SK-N-SH (cell line): ENCODE measurements around the gene MLXIPL. TPM values are rescaled to one million over a fixed set of nuclear protein-coding genes. Genes with fewer than 3 reads are reported as not detected.

Experiments used
- CTCF ChIA-PET: fragments of 300-600, 350-600 bp; formaldehyde crosslinking; extraction: SDS; loops from one replicate; lab custom pipeline; 2021; lab: Yijun Ruan, JAX
- POLR2A ChIA-PET: fragments of 350-600 bp; sonication (Branson Sonifier 250); formaldehyde crosslinking; extraction: SDS; loops from one replicate; lab custom pipeline; 2020; ENCODE audit warnings: antibody characterized with exemption, inconsistent platforms; lab: Yijun Ruan, JAX
- DNase-seq: peaks from one replicate; pipeline ENCODE4 v3.0.0; 2012
- H2AFZ ChIP-seq: fragments of 200-600 bp; sonication (generic); 2 replicates; pipeline ENCODE4 v1.8.1; 2016; ENCODE audit warnings: antibody characterized with exemption, mild to moderate bottlenecking, low read depth
- H3F3A ChIP-seq: fragments of 200-600 bp; sonication (generic); replicated peaks from 2 replicates; pipeline ENCODE3; 2016; ENCODE audit warnings: antibody characterized with exemption, mild to moderate bottlenecking; ENCODE audit not compliant: insufficient read depth
- H3K27ac ChIP-seq, 2 experiments: fragments of 200-500 bp in 1 of 2; fragments of 200-600 bp in 1 of 2; sonication (Bioruptor generic) in 1 of 2; sonication (generic), shearing (Covaris generic) in 1 of 2; 2 replicates each; pipeline versions ENCODE4 v1.5.1 to v1.6.1; 2014 to 2016; ENCODE audit warnings: low read depth in 2 of 2, inconsistent platforms in 1 of 2, low read length in 1 of 2, mild to moderate bottlenecking in 1 of 2, mixed read lengths in 1 of 2
- H3K27me3 ChIP-seq: fragments of 200-600 bp; sonication (generic), shearing (Covaris generic); 2 replicates; pipeline ENCODE4 v1.6.1; 2016; ENCODE audit warnings: mixed run types; ENCODE audit not compliant: insufficient read depth
- H3K36me3 ChIP-seq, 2 experiments: fragments of 200-500 bp in 1 of 2; fragments of 200-600 bp in 1 of 2; sonication (Bioruptor generic) in 1 of 2; sonication (generic) in 1 of 2; replicated peaks in 1 of 2; 2 replicates each; pipeline versions ENCODE3 to v1.5.1; 2014 to 2016; ENCODE audit warnings: low read length in 1 of 2, mild to moderate bottlenecking in 1 of 2; ENCODE audit not compliant: insufficient read depth in 2 of 2, control insufficient read depth in 1 of 2
- H3K4me1 ChIP-seq, 2 experiments: fragments of 200-500 bp in 1 of 2; fragments of 200-600 bp in 1 of 2; sonication (Bioruptor generic) in 1 of 2; sonication (generic), shearing (Covaris generic) in 1 of 2; 2 replicates each; pipeline versions ENCODE4 v1.5.1 to v1.6.1; 2014 to 2016; ENCODE audit warnings: low read depth in 1 of 2, low read length in 1 of 2, mixed run types in 1 of 2; ENCODE audit not compliant: insufficient read depth in 2 of 2, control insufficient read depth in 1 of 2
- H3K4me2 ChIP-seq: fragments of 200-600 bp; sonication (generic), shearing (Covaris generic); 2 replicates; pipeline ENCODE4 v1.6.1; 2017; ENCODE audit warnings: mixed run types
- H3K4me3 ChIP-seq, 2 experiments: fragments of 200-500 bp in 1 of 2; fragments of 200-600 bp in 1 of 2; sonication (Bioruptor generic) in 1 of 2; sonication (generic), shearing (Covaris generic) in 1 of 2; 2 replicates each; pipeline versions ENCODE4 v1.5.1 to v1.8.1; 2014 to 2016; ENCODE audit warnings: low read depth in 2 of 2, inconsistent platforms in 1 of 2, low read length in 1 of 2, mild to moderate bottlenecking in 1 of 2, mixed read lengths in 1 of 2, moderate library complexity in 1 of 2
- H3K79me2 ChIP-seq: fragments of 200-600 bp; sonication (generic); 2 replicates; pipeline ENCODE4 v1.8.1; 2017; ENCODE audit warnings: mild to moderate bottlenecking; ENCODE audit not compliant: insufficient read depth
- H3K9ac ChIP-seq: fragments of 200-600 bp; sonication (generic); 2 replicates; pipeline ENCODE4 v1.6.1; 2017; ENCODE audit warnings: mixed run types
- H3K9me2 ChIP-seq: fragments of 200-600 bp; sonication (generic); 2 replicates; pipeline ENCODE4 v1.6.1; 2017; ENCODE audit warnings: mixed run types
- H3K9me3 ChIP-seq: fragments of 200-600 bp; sonication (generic); 2 replicates; pipeline ENCODE4 v1.6.1; 2017; ENCODE audit warnings: mixed run types, mild to moderate bottlenecking, moderate library complexity
- H4K20me1 ChIP-seq: fragments of 200-600 bp; sonication (generic); 2 replicates; pipeline ENCODE4 v1.6.1; 2017; ENCODE audit warnings: mild to moderate bottlenecking, mixed run types; ENCODE audit not compliant: insufficient read depth
- CHD2 ChIP-seq: fragments of 150-350 bp; IDR thresholded peaks from 2 replicates; pipeline ENCODE4 v1.6.1; 2018; ENCODE audit warnings: low read length; ENCODE audit not compliant: partially characterized antibody
- FOSL2 ChIP-seq: IDR thresholded peaks from 2 replicates; pipeline ENCODE4 v1.4.0; 2012; ENCODE audit warnings: low read depth, mild to moderate bottlenecking, moderate library complexity, borderline replicate concordance
- FOXJ3 ChIP-seq: sonication (generic); formaldehyde crosslinking; IDR thresholded peaks from 2 replicates; pipeline ENCODE4 v1.5.1; 2020; ENCODE audit warnings: mild to moderate bottlenecking, missing genetic modification reagents
- GATA2 ChIP-seq: sonication (generic); formaldehyde crosslinking; IDR thresholded peaks from 2 replicates; pipeline ENCODE4 v1.5.0; 2020; ENCODE audit warnings: mild to moderate bottlenecking, missing genetic modification reagents
- JUND ChIP-seq: IDR thresholded peaks from 2 replicates; pipeline ENCODE4 v1.4.0; 2012
- MXI1 ChIP-seq: IDR thresholded peaks from 2 replicates; pipeline ENCODE4 v1.6.1; 2012; ENCODE audit warnings: mild to moderate bottlenecking, low read depth, low read length, improper control_type of control experiment
- PBX3 ChIP-seq: IDR thresholded peaks from 2 replicates; pipeline ENCODE4; 2012
- REST ChIP-seq: IDR thresholded peaks from 2 replicates; pipeline ENCODE4 v1.6.1; 2012; ENCODE audit warnings: mild to moderate bottlenecking, low read depth, low read length, moderate library complexity
- RFX5 ChIP-seq: IDR thresholded peaks from 2 replicates; pipeline ENCODE4 v1.6.1; 2012; ENCODE audit warnings: mild to moderate bottlenecking, improper control_type of control experiment, low read length
- SIN3A ChIP-seq: IDR thresholded peaks from 2 replicates; pipeline ENCODE4 v1.6.1; 2012; ENCODE audit warnings: low read depth, mild to moderate bottlenecking, low read length, moderate library complexity, borderline replicate concordance
- TCF12 ChIP-seq: IDR thresholded peaks from 2 replicates; pipeline ENCODE4 v1.4.0; 2012
- USF1 ChIP-seq: IDR thresholded peaks from 2 replicates; pipeline ENCODE4 v1.4.0; 2012; ENCODE audit warnings: low read depth, borderline replicate concordance
- USF2 ChIP-seq: fragments of 150-350 bp; IDR thresholded peaks from 2 replicates; pipeline ENCODE4 v1.6.1; 2017; ENCODE audit warnings: antibody characterized with exemption, low read length, low read depth, borderline replicate concordance
- YY1 ChIP-seq: IDR thresholded peaks from 2 replicates; pipeline ENCODE4 v1.4.0; 2012; ENCODE audit warnings: low read depth, mild to moderate bottlenecking
- ZBTB33 ChIP-seq: IDR thresholded peaks from 2 replicates; pipeline ENCODE4 v1.4.0; 2012; ENCODE audit warnings: low read depth, borderline replicate concordance
- WGBS: methylation state at CpG from one replicate; pipeline ENCODE4 v1.1.6; 2017; ENCODE audit warnings: low lambda C conversion rate; 5-methylcytosine and 5-hydroxymethylcytosine counted together
- polyA plus RNA-seq, 3 experiments: library from polyadenylated mRNA; depleted of rRNA; stranded (reverse); fragments of >200 nt; gene quantifications; 2 replicates each; pipeline ENCODE4 v1.2.3, GENCODE V29; 2012

Gene MLXIPL
- polyA plus RNA-seq, 1 of the 3 experiments (the other 2 are of a cell fraction) = 0.21 TPM

- no peak overlapping the region for H3K9ac ChIP-seq
- H3K4me3 ChIP-seq = no peak overlapping the region
- H3K36me3 ChIP-seq = no peaks in the 10 kb centered on the region
- POLR2A ChIA-PET = no interaction called here
- H2AFZ ChIP-seq = no peak overlapping the region
- TF ChIP-seq RFX5 = no peak
- TF ChIP-seq TCF12 = no peak
- TF ChIP-seq PBX3 = no peak
- no peak for TF ChIP-seq MXI1
- no peak for TF ChIP-seq USF2
- no peak for TF ChIP-seq JUND
- no peak for TF ChIP-seq YY1
- no peak for TF ChIP-seq FOXJ3 (CRISPR knock-in tag)
- no peak overlapping the region for H3K27ac ChIP-seq
- CTCF ChIA-PET = interaction anchor here (0.7 to 6.4 kb wide), 7 partner anchors 15 to 90 kb away, joined by 3 to 55 read pairs (median 4); partner anchors contain the start of genes MLXIPL and VPS37D
- no peak for DNase-seq
- H3K27me3 ChIP-seq = peaks cover 77% of the 10 kb centered on the region
- H3F3A ChIP-seq = peaks cover 4% of the 10 kb centered on the region
- no peaks in the 10 kb centered on the region for H3K79me2 ChIP-seq
- H3K4me1 ChIP-seq = peaks cover 0 to 2% of the 10 kb centered on the region in 2 experiments; a peak in 1 of 4 replicates
- H3K9me3 ChIP-seq = no peaks in the 10 kb centered on the region
- no peak overlapping the region for H3K4me2 ChIP-seq
- WGBS = 25% methylated on average over 5 of the region's 5 CpGs
- H3K9me2 ChIP-seq = no peaks in the 10 kb centered on the region
- H4K20me1 ChIP-seq = no peaks in the 10 kb centered on the region
Observed at GRCh38 chr7:73644688-73645286, 20.5 kb upstream of the MLXIPL start.

- H3K9me2 ChIP-seq = no peaks in the 10 kb centered on the region
- no peak overlapping the region for H3K27ac ChIP-seq
- H3K27me3 ChIP-seq = peaks cover 59% of the 10 kb centered on the region
- CTCF ChIA-PET = interaction anchor here (1.3 to 6.4 kb wide), 2 partner anchors 25 to 35 kb away, joined by 3 to 55 read pairs; partner anchors contain the start of gene VPS37D
- H3K9me3 ChIP-seq = no peaks in the 10 kb centered on the region
- TF ChIP-seq SIN3A (no peak), FOSL2 (no peak), PBX3 (no peak), CHD2 (no peak), GATA2 (CRISPR knock-in tag) (no peak), USF2 (no peak), ZBTB33 (no peak), USF1 (no peak), TCF12 (no peak), YY1 (no peak), REST (no peak)
- no peak for DNase-seq
- H4K20me1 ChIP-seq = no peaks in the 10 kb centered on the region
- peaks cover 8% of the 10 kb centered on the region for H3F3A ChIP-seq
- H3K4me2 ChIP-seq = no peak overlapping the region
- POLR2A ChIA-PET = no interaction called here
- no peaks in the 10 kb centered on the region for H3K79me2 ChIP-seq
- no peaks in the 10 kb centered on the region for H3K36me3 ChIP-seq
- 15% methylated on average over 2 of the region's 2 CpGs for WGBS
- H3K4me3 ChIP-seq = no peak overlapping the region
- H3K4me1 ChIP-seq = peaks cover 0 to 2% of the 10 kb centered on the region in 2 experiments; a peak in 1 of 4 replicates
- no peak overlapping the region for H3K9ac ChIP-seq
- H2AFZ ChIP-seq = no peak overlapping the region
Observed at GRCh38 chr7:73642834-73643233, 18.5 kb upstream of the MLXIPL start.
